Endothelial cell of umbilical vein (primary cell): ENCODE data around the gene OR4K17. TPM values are rescaled to one million over a fixed set of nuclear protein-coding genes. Genes with fewer than 3 reads are reported as not detected.

Experiments
- BruUV-seq: library from RNA; stranded (reverse); fragments of 400-500 nt; replicated peaks from 2 replicates; lab custom pipeline; 2021; lab: Mats Ljungman, UMichigan
- CTCF ChIA-PET: fragments of 300-600, 350-600 bp; sonication (Branson Sonifier 250); formaldehyde crosslinking; loops from one replicate; lab custom pipeline; 2021; ENCODE audit warnings: antibody characterized with exemption, inconsistent platforms; lab: Charles Lee
- POLR2A ChIA-PET: fragments of 300-600, 350-600 bp; sonication (Branson Sonifier 250); formaldehyde crosslinking; loops from one replicate; lab custom pipeline; 2021; ENCODE audit warnings: antibody characterized with exemption, inconsistent platforms; lab: Charles Lee
- DNase-seq: peaks from one replicate; pipeline ENCODE4 v3.0.0-alpha.2; 2011; ENCODE audit warnings: low read depth, low spot score
- FAIRE-seq: peaks from 2 replicates; lab custom pipeline; 2011; peaks lifted over from hg19 to GRCh38; lab: Jason Lieb, UNC
- H2AFZ ChIP-seq: 2 replicates; pipeline ENCODE4 v1.6.0; 2012; ENCODE audit warnings: low read depth, low read length, control low read depth, inconsistent platforms
- H3K27ac ChIP-seq: 2 replicates; pipeline ENCODE4 v1.5.1; 2011; ENCODE audit warnings: low read depth, mild to moderate bottlenecking, control low read depth, low read length, moderate library complexity; ENCODE audit not compliant: insufficient read depth
- H3K27me3 ChIP-seq, 2 experiments: 2 replicates each; pipeline versions ENCODE4 v1.6.0 to v1.6.1; 2011; ENCODE audit warnings: low read length in 2 of 2, mixed read lengths in 1 of 2; ENCODE audit not compliant: control insufficient read depth in 2 of 2, insufficient read depth in 2 of 2
- H3K36me3 ChIP-seq, 2 experiments: 2 replicates in 1 of 2; 3 replicates in 1 of 2; pipeline ENCODE4 v1.5.1; 2011; ENCODE audit warnings: low read length in 2 of 2, mild to moderate bottlenecking in 1 of 2, moderate library complexity in 1 of 2; ENCODE audit not compliant: control insufficient read depth in 2 of 2, insufficient read depth in 2 of 2; ENCODE audit errors: extremely low read depth in 1 of 2
- H3K4me1 ChIP-seq: 3 replicates; pipeline ENCODE4 v1.5.1; 2011; ENCODE audit warnings: mild to moderate bottlenecking, low read length; ENCODE audit not compliant: control insufficient read depth, insufficient read depth; ENCODE audit errors: extremely low read depth
- H3K4me2 ChIP-seq: 2 replicates; pipeline ENCODE4 v1.6.1; 2011; ENCODE audit warnings: low read length, control low read depth, mixed read lengths; ENCODE audit not compliant: insufficient read depth
- H3K4me3 ChIP-seq, 3 experiments: fragments of 200-600 bp in 1 of 3; sonication (generic), shearing (Covaris generic) in 1 of 3; replicated peaks in 1 of 3; 2 replicates each; pipeline ENCODE4 v1.5.1; 2011 to 2016; ENCODE audit warnings: control low read depth in 3 of 3, low read length in 3 of 3, mild to moderate bottlenecking in 2 of 3, inconsistent platforms in 1 of 3, low read depth in 1 of 3, moderate library complexity in 1 of 3; ENCODE audit not compliant: insufficient read depth in 1 of 3
- H3K79me2 ChIP-seq: 2 replicates; pipeline ENCODE4 v1.6.0; 2012; ENCODE audit warnings: low read length, inconsistent platforms; ENCODE audit not compliant: control insufficient read depth, insufficient read depth
- H3K9ac ChIP-seq: replicated peaks from 2 replicates; pipeline ENCODE3; 2011; ENCODE audit warnings: low read length, control low read depth; ENCODE audit not compliant: insufficient read depth; ENCODE audit errors: extremely low read depth
- H3K9me1 ChIP-seq: replicated peaks from 3 replicates; pipeline ENCODE4 v1.6.0; 2011; ENCODE audit warnings: mild to moderate bottlenecking, low read length; ENCODE audit not compliant: control insufficient read depth, insufficient read depth; ENCODE audit errors: extremely low read depth
- H3K9me3 ChIP-seq: replicated peaks from 2 replicates; pipeline ENCODE4 v1.5.1; 2012; ENCODE audit warnings: low read length, inconsistent platforms; ENCODE audit not compliant: control insufficient read depth, insufficient read depth
- H4K20me1 ChIP-seq: replicated peaks from 2 replicates; pipeline ENCODE3; 2011; ENCODE audit warnings: mild to moderate bottlenecking, low read length; ENCODE audit not compliant: control insufficient read depth, insufficient read depth; ENCODE audit errors: extremely low read depth
- EZH2 ChIP-seq: IDR thresholded peaks from 2 replicates; pipeline ENCODE4 v1.6.1; 2012; ENCODE audit warnings: borderline replicate concordance, low read depth, mild to moderate bottlenecking, moderate library complexity, low read length, inconsistent platforms; ENCODE audit not compliant: severe bottlenecking
- FOS ChIP-seq: IDR thresholded peaks from 2 replicates; pipeline ENCODE4 v1.6.1; 2011; ENCODE audit warnings: mild to moderate bottlenecking, low read length, moderate library complexity, borderline replicate concordance; ENCODE audit not compliant: insufficient read depth
- GATA2 ChIP-seq: IDR thresholded peaks from 2 replicates; pipeline ENCODE4 v1.7.0; 2011; ENCODE audit warnings: low read depth, mild to moderate bottlenecking, moderate library complexity, mixed read lengths, low read length; ENCODE audit not compliant: insufficient read length, insufficient read depth
- JUN ChIP-seq: IDR thresholded peaks from 2 replicates; pipeline ENCODE4 v1.6.1; 2011; ENCODE audit warnings: borderline replicate concordance, low read depth; ENCODE audit not compliant: insufficient read length, insufficient read depth
- MYC ChIP-seq: IDR thresholded peaks from one replicate; pipeline ENCODE4 v1.6.1; 2011; ENCODE audit warnings: mild to moderate bottlenecking, low read depth, low read length
- POLR2A ChIP-seq: IDR thresholded peaks from 2 replicates; pipeline ENCODE4 v1.6.1; 2012; ENCODE audit warnings: low read depth, mild to moderate bottlenecking, control low read depth, low read length
- POLR2AphosphoS5 ChIP-seq: IDR thresholded peaks from 2 replicates; pipeline ENCODE4 v1.6.1; 2012; ENCODE audit warnings: low read depth, mild to moderate bottlenecking, control low read depth, low read length, moderate library complexity; ENCODE audit not compliant: insufficient read depth
- dilution Hi-C: fragments of 300-500 bp; cut with MboI; formaldehyde crosslinking; loops from one replicate; pipeline ENCODE4 v1.15.0; 2019; ENCODE audit warnings: low sequenced_read_pairs; ENCODE audit not compliant: extremely low pct_ligation_motif_present
- intact Hi-C: fragments of 100-400 bp; cut with micrococcal nuclease; formaldehyde crosslinking; loops from one replicate; pipeline ENCODE4 v1.10.0; 2022
- polyA plus RNA-seq, 4 experiments: library from polyadenylated mRNA; depleted of rRNA in 3 of 4; stranded (reverse) in 3 of 4; unstranded in 1 of 4; fragments of >200 nt; gene quantifications; 2 replicates each; pipeline versions ENCODE4 v1.2.1 to v1.2.3, GENCODE V29; 2011 to 2012; ENCODE audit warnings: missing spikeins in 1 of 4
- total RNA-seq: library from RNA; stranded (reverse); gene quantifications from 2 replicates; pipeline ENCODE4 v1.2.3, GENCODE V29; 2021
- TF ChIP-seq, protein P1 (sequence below): IDR thresholded peaks from 2 replicates; pipeline ENCODE4 v1.6.1; 2011; ENCODE audit not compliant: insufficient read depth, insufficient read length
- TF ChIP-seq, protein P2 (sequence below), 2 donors: IDR thresholded peaks; 1 replicate in 1 of 2; 2 replicates in 1 of 2; pipeline ENCODE4 v1.5.1; 2011; ENCODE audit warnings: low read length in 2 of 2, mild to moderate bottlenecking in 2 of 2, moderate library complexity in 2 of 2, control low read depth in 1 of 2, inconsistent platforms in 1 of 2, low read depth in 1 of 2; ENCODE audit not compliant: insufficient read depth in 1 of 2; ENCODE audit errors: extremely low read depth in 1 of 2

The OR4K17 gene
- total and polyA plus RNA-seq, 2 donors (not counting 3 experiments of a cell fraction or from before 2014, with no cell fraction given): not detected

DNA sequence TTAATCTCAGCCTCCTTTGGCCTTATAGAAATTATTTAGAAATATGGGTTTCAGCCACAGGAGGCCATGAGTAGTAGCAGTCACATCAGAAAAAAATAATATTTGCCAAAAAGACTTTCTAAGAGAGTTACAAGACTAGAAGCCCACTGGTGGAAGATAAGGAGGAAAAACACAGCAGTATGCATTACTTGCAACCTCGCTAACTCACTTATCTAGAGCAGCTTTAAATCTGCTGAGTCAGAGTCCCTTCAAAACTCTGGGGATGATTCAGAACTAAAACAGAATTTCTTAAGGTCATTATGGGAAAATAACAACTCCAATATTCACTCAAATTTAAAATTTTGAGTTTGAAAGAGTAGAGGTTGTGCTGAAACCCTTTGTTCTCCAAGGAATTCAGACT, 6.2 kb downstream of the OR4K17 start:
- no peak overlapping the region for H3K9ac ChIP-seq
- no peak for TF ChIP-seq MYC
- TF ChIP-seq JUN: no peak
- no peak for TF ChIP-seq POLR2AphosphoS5
- TF ChIP-seq, protein P1, sequence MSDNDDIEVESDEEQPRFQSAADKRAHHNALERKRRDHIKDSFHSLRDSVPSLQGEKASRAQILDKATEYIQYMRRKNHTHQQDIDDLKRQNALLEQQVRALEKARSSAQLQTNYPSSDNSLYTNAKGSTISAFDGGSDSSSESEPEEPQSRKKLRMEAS: no peak
- TF ChIP-seq FOS: no peak
- TF ChIP-seq, protein P2, sequence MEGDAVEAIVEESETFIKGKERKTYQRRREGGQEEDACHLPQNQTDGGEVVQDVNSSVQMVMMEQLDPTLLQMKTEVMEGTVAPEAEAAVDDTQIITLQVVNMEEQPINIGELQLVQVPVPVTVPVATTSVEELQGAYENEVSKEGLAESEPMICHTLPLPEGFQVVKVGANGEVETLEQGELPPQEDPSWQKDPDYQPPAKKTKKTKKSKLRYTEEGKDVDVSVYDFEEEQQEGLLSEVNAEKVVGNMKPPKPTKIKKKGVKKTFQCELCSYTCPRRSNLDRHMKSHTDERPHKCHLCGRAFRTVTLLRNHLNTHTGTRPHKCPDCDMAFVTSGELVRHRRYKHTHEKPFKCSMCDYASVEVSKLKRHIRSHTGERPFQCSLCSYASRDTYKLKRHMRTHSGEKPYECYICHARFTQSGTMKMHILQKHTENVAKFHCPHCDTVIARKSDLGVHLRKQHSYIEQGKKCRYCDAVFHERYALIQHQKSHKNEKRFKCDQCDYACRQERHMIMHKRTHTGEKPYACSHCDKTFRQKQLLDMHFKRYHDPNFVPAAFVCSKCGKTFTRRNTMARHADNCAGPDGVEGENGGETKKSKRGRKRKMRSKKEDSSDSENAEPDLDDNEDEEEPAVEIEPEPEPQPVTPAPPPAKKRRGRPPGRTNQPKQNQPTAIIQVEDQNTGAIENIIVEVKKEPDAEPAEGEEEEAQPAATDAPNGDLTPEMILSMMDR (IDR thresholded peaks at IDR 0.05; ENCODE audit: extremely low read depth in 1 of 2, insufficient read depth in 1 of 2, low read depth in 1 of 2, low read length in 2 of 2): no peak
- no peak for TF ChIP-seq GATA2
- TF ChIP-seq POLR2A: no peak
- no peak for TF ChIP-seq EZH2
- no peaks in the 10 kb centered on the region for H3K36me3 ChIP-seq
- POLR2A ChIA-PET: no interaction called here
- H3K27ac ChIP-seq: no peak overlapping the region
- no peaks in the 10 kb centered on the region for H3K9me1 ChIP-seq
- H3K9me3 ChIP-seq: no peaks in the 10 kb centered on the region
- no peaks in the 10 kb centered on the region for H3K79me2 ChIP-seq
- no peak overlapping the region for H2AFZ ChIP-seq
- H3K27me3 ChIP-seq: no peaks in the 10 kb centered on the region
- dilution Hi-C loops: no loop called here
- H3K4me1 ChIP-seq: no peaks in the 10 kb centered on the region
- H3K4me2 ChIP-seq: no peak overlapping the region
- H4K20me1 ChIP-seq: no peaks in the 10 kb centered on the region
- CTCF ChIA-PET: no interaction called here
- H3K4me3 ChIP-seq: no peak overlapping the region
- DNase-seq (no peak), FAIRE-seq (no peak)
- intact Hi-C loops: no loop called here
- no TSS peak for BruUV-seq
